PC-3 (cell line): ENCODE data around the gene STK25. TPM values are rescaled to one million over a fixed set of nuclear protein-coding genes. Genes with fewer than 3 reads are reported as not detected.

Experiments
- ATAC-seq: fragments of 200-7000 bp; cut with Tn5 transposase; 2 replicates; pipeline ENCODE4 v1.9.1; 2020; ENCODE audit warnings: mild to moderate bottlenecking, moderate library complexity
- BruUV-seq: library from RNA; stranded (reverse); fragments of 400-500 nt; replicated peaks from 2 replicates; lab custom pipeline; 2021; lab: Mats Ljungman, UMichigan
- CTCF ChIA-PET: fragments of 300-600 bp; sonication (Branson Sonifier 250); formaldehyde crosslinking; loops from one replicate; lab custom pipeline; 2022; ENCODE audit warnings: antibody characterized with exemption; lab: Charles Lee
- POLR2A ChIA-PET: fragments of 300-600 bp; sonication (Branson Sonifier 250); formaldehyde crosslinking; loops from one replicate; lab custom pipeline; 2022; ENCODE audit warnings: antibody characterized with exemption; ENCODE audit not compliant: unreplicated experiment; lab: Charles Lee
- DNase-seq: peaks from one replicate; pipeline ENCODE4 v3.0.0-alpha.2; 2015
- H2AFZ ChIP-seq: fragments of 300-600 bp; sonication (generic); 2 replicates; pipeline ENCODE4 v1.6.0; 2016; ENCODE audit warnings: antibody characterized with exemption, low read length
- H3F3A ChIP-seq: fragments of 300-600 bp; sonication (generic); one replicate; pipeline ENCODE4 v1.6.0; 2017; ENCODE audit warnings: antibody characterized with exemption, low read length, control low read depth, mild to moderate bottlenecking; ENCODE audit not compliant: unreplicated experiment
- H3K27ac ChIP-seq: fragments of 300-600 bp; sonication (generic); 2 replicates; pipeline ENCODE4 v1.5.1; 2016; ENCODE audit warnings: mild to moderate bottlenecking, low read length
- H3K27me3 ChIP-seq: fragments of 300-600 bp; sonication (generic); 2 replicates; pipeline ENCODE4 v1.6.1; 2016; ENCODE audit warnings: low read length, mixed read lengths
- H3K36me3 ChIP-seq: fragments of 300-600 bp; sonication (generic); 2 replicates; pipeline ENCODE4 v1.6.1; 2016; ENCODE audit warnings: low read depth, mixed run types, low read length, mixed read lengths
- H3K4me1 ChIP-seq: fragments of 300-600 bp; sonication (generic); 2 replicates; pipeline ENCODE4 v1.5.1; 2016; ENCODE audit warnings: low read length; ENCODE audit not compliant: insufficient read depth
- H3K4me2 ChIP-seq: fragments of 300-600 bp; sonication (generic); 2 replicates; pipeline ENCODE4 v1.6.0; 2016; ENCODE audit warnings: low read length
- H3K4me3 ChIP-seq: fragments of 300-600 bp; sonication (generic); 2 replicates; pipeline ENCODE4 v1.5.1; 2016; ENCODE audit warnings: mild to moderate bottlenecking, low read length, mixed read lengths
- H3K79me2 ChIP-seq: fragments of 300-600 bp; sonication (generic); 2 replicates; pipeline ENCODE4 v1.6.1; 2017; ENCODE audit warnings: low read length, mixed read lengths
- H3K9ac ChIP-seq: fragments of 300-600 bp; sonication (generic); 2 replicates; pipeline ENCODE4 v1.6.0; 2016; ENCODE audit warnings: mild to moderate bottlenecking, low read length
- H3K9me2 ChIP-seq: fragments of 300-600 bp; sonication (generic); replicated peaks from 2 replicates; pipeline ENCODE4 v1.6.1; 2016; ENCODE audit warnings: mixed run types, low read length, mixed read lengths
- H3K9me3 ChIP-seq: fragments of 300-600 bp; sonication (generic); 2 replicates; pipeline ENCODE4 v1.6.1; 2016; ENCODE audit warnings: low read length, mixed read lengths
- H4K20me1 ChIP-seq: fragments of 300-600 bp; sonication (generic); 2 replicates; pipeline ENCODE4 v1.6.1; 2016; ENCODE audit warnings: low read length, mixed read lengths
- CTCF ChIP-seq: fragments of 300-600 bp; sonication (generic); conservative IDR thresholded peaks from 2 replicates; pipeline ENCODE4 v1.5.1; 2017; ENCODE audit warnings: antibody characterized with exemption, low read depth, mild to moderate bottlenecking, low read length
- EZH2 ChIP-seq: fragments of 300-600 bp; sonication (generic); IDR thresholded peaks from one replicate; pipeline ENCODE4 v1.6.1; 2017; ENCODE audit warnings: antibody characterized with exemption, mild to moderate bottlenecking, low read length; ENCODE audit not compliant: unreplicated experiment
- EZH2phosphoT487 ChIP-seq: fragments of 300-600 bp; sonication (generic); IDR thresholded peaks from 2 replicates; pipeline ENCODE4 v1.6.1; 2018; ENCODE audit warnings: mild to moderate bottlenecking, antibody characterized with exemption, low read length, borderline replicate concordance
- intact Hi-C: fragments of 100-400 bp; cut with micrococcal nuclease; formaldehyde crosslinking; loops from 2 replicates; pipeline ENCODE4 v1.9.0; 2023
- total RNA-seq: library from RNA; depleted of rRNA; stranded (reverse); fragments of >200 nt; gene quantifications from 2 replicates; pipeline ENCODE4 v1.2.3, GENCODE V29; 2014

Gene STK25
- total RNA-seq, 1 experiment from 2014 or later: 198 TPM

GRCh38 chr2:241545106-241545505, 36.7 kb upstream of the STK25 start:
- ATAC-seq (no peak), DNase-seq (no peak)
- peaks cover 11% of the 10 kb centered on the region for H3K4me1 ChIP-seq
- no peak overlapping the region for H2AFZ ChIP-seq
- H3F3A ChIP-seq: no peaks in the 10 kb centered on the region
- H3K9me3 ChIP-seq: no peaks in the 10 kb centered on the region
- no peaks in the 10 kb centered on the region for H3K27me3 ChIP-seq
- no peak overlapping the region for H3K9ac ChIP-seq
- POLR2A ChIA-PET: no interaction called here
- H3K9me2 ChIP-seq: no peaks in the 10 kb centered on the region
- H3K4me2 ChIP-seq: no peak overlapping the region
- intact Hi-C loops: no loop called here
- no peak for TF ChIP-seq EZH2phosphoT487
- no peak for TF ChIP-seq CTCF
- TF ChIP-seq EZH2: no peak
- CTCF ChIA-PET: no interaction called here
- H3K79me2 ChIP-seq: no peaks in the 10 kb centered on the region
- no TSS peak for BruUV-seq
- no peaks in the 10 kb centered on the region for H3K36me3 ChIP-seq
- no peak overlapping the region for H3K27ac ChIP-seq
- no peaks in the 10 kb centered on the region for H4K20me1 ChIP-seq
- no peak overlapping the region for H3K4me3 ChIP-seq

- Histone ChIP-seq H3K9me2 (no peaks in the 10 kb centered on the region), H3K27me3 (no peaks in the 10 kb centered on the region), H3K9me3 (no peaks in the 10 kb centered on the region), H3K4me3 (no peak overlapping the region), H2AFZ (no peak overlapping the region), H3K9ac (no peak overlapping the region), H3K4me1 (no peaks in the 10 kb centered on the region), H3K36me3 (no peaks in the 10 kb centered on the region), H3F3A (no peaks in the 10 kb centered on the region), H3K79me2 (no peaks in the 10 kb centered on the region), H3K4me2 (no peak overlapping the region), H3K27ac (no peak overlapping the region), H4K20me1 (no peaks in the 10 kb centered on the region)
- TF ChIP-seq CTCF (no peak), EZH2 (no peak), EZH2phosphoT487 (no peak)
- ATAC-seq (no peak), DNase-seq (no peak)
- no TSS peak for BruUV-seq
- CTCF ChIA-PET: no interaction called here
- POLR2A ChIA-PET: no interaction called here
- intact Hi-C loops: no loop called here
Observed at GRCh38 chr2:241542278-241542605, 33.9 kb upstream of the STK25 start.

GRCh38 chr2:241541564-241542277, 33.3 kb upstream of the STK25 start:
- no peak overlapping the region for H3K27ac ChIP-seq
- no peak overlapping the region for H3K4me2 ChIP-seq
- H3F3A ChIP-seq: no peaks in the 10 kb centered on the region
- H3K9me3 ChIP-seq: no peaks in the 10 kb centered on the region
- ChIA-PET POLR2A (no interaction called here), CTCF (no interaction called here)
- ATAC-seq (no peak), DNase-seq (no peak)
- no peaks in the 10 kb centered on the region for H3K79me2 ChIP-seq
- H3K4me3 ChIP-seq: no peak overlapping the region
- H3K4me1 ChIP-seq: no peaks in the 10 kb centered on the region
- TF ChIP-seq EZH2phosphoT487 (no peak), EZH2 (no peak), CTCF (no peak)
- no peaks in the 10 kb centered on the region for H3K27me3 ChIP-seq
- H2AFZ ChIP-seq: no peak overlapping the region
- intact Hi-C loops: no loop called here
- no peaks in the 10 kb centered on the region for H4K20me1 ChIP-seq
- H3K9me2 ChIP-seq: no peaks in the 10 kb centered on the region
- no TSS peak for BruUV-seq
- no peak overlapping the region for H3K9ac ChIP-seq
- H3K36me3 ChIP-seq: no peaks in the 10 kb centered on the region
